ENCODE data around the gene FYB2. TPM values are rescaled to one million over a fixed set of nuclear protein-coding genes. Genes with fewer than 3 reads are reported as not detected.

Gene FYB2
- total RNA-seq, 1 donor = not detected

DNA sequence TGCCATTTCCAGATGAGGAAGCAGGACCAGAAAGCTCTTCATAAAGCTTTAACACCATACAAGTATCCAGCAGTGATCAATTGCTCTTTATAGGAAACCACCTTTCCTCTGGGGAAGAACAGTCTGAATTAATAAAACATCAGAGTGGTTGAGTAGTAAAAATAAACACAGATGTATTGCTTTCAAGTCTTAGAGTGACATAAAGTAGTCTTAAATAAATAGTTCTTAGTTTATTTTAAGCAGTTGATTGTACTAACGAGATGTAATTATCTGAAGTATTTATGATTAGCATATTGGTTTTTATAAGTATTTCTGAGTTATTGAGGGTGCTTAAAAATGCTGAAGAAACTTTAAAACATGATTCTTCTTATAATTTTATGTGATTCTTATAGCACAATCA lies 107.1 kb downstream of the FYB2 start:
- no peak for DNase-seq (ENCODE audit: low read depth)
- TF ChIP-seq, protein P1, sequence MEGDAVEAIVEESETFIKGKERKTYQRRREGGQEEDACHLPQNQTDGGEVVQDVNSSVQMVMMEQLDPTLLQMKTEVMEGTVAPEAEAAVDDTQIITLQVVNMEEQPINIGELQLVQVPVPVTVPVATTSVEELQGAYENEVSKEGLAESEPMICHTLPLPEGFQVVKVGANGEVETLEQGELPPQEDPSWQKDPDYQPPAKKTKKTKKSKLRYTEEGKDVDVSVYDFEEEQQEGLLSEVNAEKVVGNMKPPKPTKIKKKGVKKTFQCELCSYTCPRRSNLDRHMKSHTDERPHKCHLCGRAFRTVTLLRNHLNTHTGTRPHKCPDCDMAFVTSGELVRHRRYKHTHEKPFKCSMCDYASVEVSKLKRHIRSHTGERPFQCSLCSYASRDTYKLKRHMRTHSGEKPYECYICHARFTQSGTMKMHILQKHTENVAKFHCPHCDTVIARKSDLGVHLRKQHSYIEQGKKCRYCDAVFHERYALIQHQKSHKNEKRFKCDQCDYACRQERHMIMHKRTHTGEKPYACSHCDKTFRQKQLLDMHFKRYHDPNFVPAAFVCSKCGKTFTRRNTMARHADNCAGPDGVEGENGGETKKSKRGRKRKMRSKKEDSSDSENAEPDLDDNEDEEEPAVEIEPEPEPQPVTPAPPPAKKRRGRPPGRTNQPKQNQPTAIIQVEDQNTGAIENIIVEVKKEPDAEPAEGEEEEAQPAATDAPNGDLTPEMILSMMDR (IDR thresholded peaks at IDR 0.05; ENCODE audit: insufficient read depth, low read length) = no peak
- no peak overlapping the region for H3K4me3 ChIP-seq (ENCODE audit: low read depth, low read length)

DNA sequence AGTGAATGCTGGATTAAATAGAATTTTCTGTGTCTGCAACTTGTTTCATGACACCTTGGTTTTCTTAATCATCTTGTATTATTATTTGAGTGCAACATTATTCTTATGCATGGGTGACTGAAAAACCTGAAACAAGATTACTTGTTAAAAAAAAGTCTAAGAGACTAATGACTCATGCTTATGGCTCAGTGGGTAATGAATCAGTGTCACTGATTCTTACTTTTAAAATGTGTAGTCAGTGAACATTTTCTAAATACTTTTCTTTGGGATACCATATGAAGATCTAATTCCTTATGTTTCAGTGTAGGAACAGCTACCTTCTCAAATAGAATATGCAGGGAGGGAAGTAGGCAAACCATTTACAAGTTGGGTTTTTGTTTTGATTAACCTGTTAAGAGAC lies 108.6 kb downstream of the FYB2 start:
- TF ChIP-seq, protein P1 (IDR thresholded peaks at IDR 0.05; ENCODE audit: insufficient read depth, low read length) = no peak

DNA sequence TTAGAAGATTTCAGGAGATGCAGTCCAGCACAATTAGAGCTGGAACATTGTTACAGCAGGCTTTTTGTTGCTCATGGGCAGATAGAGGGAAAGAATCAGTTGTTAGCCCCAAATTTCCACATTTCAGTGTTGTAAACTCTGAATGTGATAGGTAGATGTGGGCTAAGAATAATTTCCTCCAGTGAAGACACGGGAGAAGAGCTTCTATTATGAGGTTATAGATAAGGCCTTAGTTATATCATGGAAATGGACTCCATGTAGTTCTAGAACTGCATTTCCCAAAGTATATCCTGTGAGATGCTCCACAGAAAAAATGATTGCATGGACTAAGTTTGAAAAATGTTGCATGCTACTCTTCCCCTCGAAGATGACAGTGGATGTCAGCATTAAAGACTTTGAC lies 109.2 kb downstream of the FYB2 start:
- no peak overlapping the region for H3K4me3 ChIP-seq (ENCODE audit: low read depth, low read length)
- TF ChIP-seq, protein P1 (IDR thresholded peaks at IDR 0.05; ENCODE audit: insufficient read depth, low read length) = no peak
- DNase-seq (ENCODE audit: low read depth) = no peak

More for the DNA sequence above, 108.6 kb downstream of the FYB2 start:
- H3K4me3 ChIP-seq (ENCODE audit: low read depth, low read length) = no peak overlapping the region
- peak; percentile 85 for DNase-seq (ENCODE audit: low read depth)

- peak; percentile 81 for DNase-seq (ENCODE audit: low read depth)
- TF ChIP-seq, protein P1 (IDR thresholded peaks at IDR 0.05; ENCODE audit: insufficient read depth, low read length) = peak; percentile 35
- no peak overlapping the region for H3K4me3 ChIP-seq (ENCODE audit: low read depth, low read length)
These were observed 109.8 kb downstream of the FYB2 start for GRCh38 chr1:56709269-56709880.

DNA sequence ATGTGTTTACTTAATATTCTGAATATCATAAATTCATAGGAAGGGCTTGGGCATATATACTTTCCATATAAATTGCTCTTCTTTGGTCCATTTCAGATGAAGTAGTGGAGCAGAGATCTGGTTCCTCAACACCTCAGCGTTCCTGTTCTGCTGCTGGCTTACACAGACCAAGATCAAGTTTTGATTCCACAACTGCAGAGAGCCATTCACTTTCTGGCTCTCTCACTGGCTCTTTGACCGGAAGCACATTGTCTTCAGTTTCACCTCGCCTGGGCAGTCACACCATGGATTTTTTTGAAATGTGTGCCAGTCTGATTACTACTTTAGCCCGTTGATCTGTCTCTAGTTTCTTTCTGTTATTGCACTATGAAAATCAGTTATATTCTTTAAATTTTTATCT lies 111.8 kb downstream of the FYB2 start:
- H3K4me3 ChIP-seq (ENCODE audit: low read depth, low read length) = no peak overlapping the region
- TF ChIP-seq, protein P1 (IDR thresholded peaks at IDR 0.05; ENCODE audit: insufficient read depth, low read length) = no peak
- no peak for DNase-seq (ENCODE audit: low read depth)

GRCh38 chr1:56703747-56704146 lies 115.5 kb downstream of the FYB2 start:
- H3K4me3 ChIP-seq (ENCODE audit: low read depth, low read length) = no peak overlapping the region
- TF ChIP-seq, protein P1 (IDR thresholded peaks at IDR 0.05; ENCODE audit: insufficient read depth, low read length) = no peak
- DNase-seq (ENCODE audit: low read depth) = no peak

- no peak overlapping the region for H3K4me3 ChIP-seq (ENCODE audit: low read depth, low read length)
- DNase-seq (ENCODE audit: low read depth) = no peak
- TF ChIP-seq, protein P1 (IDR thresholded peaks at IDR 0.05; ENCODE audit: insufficient read depth, low read length) = no peak
These were observed 122.5 kb downstream of the FYB2 start for GRCh38 chr1:56696663-56697062.
